ENCODE results near the gene GRK5.

The GRK5 gene

DNA sequence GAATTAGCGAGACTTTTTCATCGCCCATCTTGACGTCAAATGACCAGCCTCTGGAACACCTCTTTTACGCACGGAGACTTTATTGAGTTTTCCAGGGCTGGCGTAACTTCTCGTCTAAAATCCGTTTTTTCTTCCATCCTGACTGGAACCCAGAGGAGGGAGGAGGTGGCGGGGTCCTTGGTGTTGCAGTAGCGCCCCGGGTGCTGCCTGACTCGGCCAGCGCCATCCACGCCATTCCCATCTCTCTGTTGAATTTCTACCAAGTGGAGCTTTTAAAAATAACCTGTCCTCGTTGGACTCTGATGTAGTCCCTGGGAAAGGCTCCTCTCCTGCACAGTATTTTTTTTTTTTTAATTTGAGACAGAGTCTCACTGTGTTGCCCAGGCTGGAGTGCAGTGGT lies 179.3 kb downstream of the GRK5 start:
- Histone ChIP-seq H3K4me1 (ENCODE audit: control insufficient read depth in 5 of 5, insufficient read depth in 5 of 5, low read length in 5 of 5) (peaks cover 0 to 12% (median 1%) of the 10 kb centered on the region in 5 donors), H3K36me3 (ENCODE audit: control insufficient read depth in 5 of 5, insufficient read depth in 5 of 5, low read length in 5 of 5) (peaks cover 0 to 12% (median 5%) of the 10 kb centered on the region in 5 donors), H3K27ac (ENCODE audit: low read depth, low read length) (no peak overlapping the region)

GRCh38 chr10:119388849-119389345 lies 181.5 kb downstream of the GRK5 start:
- H3K27ac ChIP-seq (ENCODE audit: low read depth, low read length), result no peak overlapping the region
- H3K9ac ChIP-seq (ENCODE audit: low read length in 5 of 5), result no peak overlapping the region
- peaks cover 0 to 5% (median 4%) of the 10 kb centered on the region in 5 donors for H3K9me3 ChIP-seq (ENCODE audit: control insufficient read depth in 5 of 5, low read length in 5 of 5)
- H3K36me3 ChIP-seq (ENCODE audit: control insufficient read depth in 5 of 5, insufficient read depth in 5 of 5, low read length in 5 of 5), result peaks cover 0 to 8% (median 3%) of the 10 kb centered on the region in 5 donors
- H3K4me1 ChIP-seq (ENCODE audit: control insufficient read depth in 5 of 5, insufficient read depth in 5 of 5, low read length in 5 of 5), result peaks cover 0 to 9% (median 3%) of the 10 kb centered on the region in 5 donors
- H3K27me3 ChIP-seq (ENCODE audit: control insufficient read depth in 5 of 5, insufficient read depth in 4 of 5, low read length in 5 of 5), result no peaks in the 10 kb centered on the region
- H3K4me3 ChIP-seq (ENCODE audit: low read depth in 1 of 5, low read length in 5 of 5), result no peak overlapping the region

More for the DNA sequence above, 179.3 kb downstream of the GRK5 start:
- H3K27me3 ChIP-seq (ENCODE audit: control insufficient read depth in 5 of 5, insufficient read depth in 4 of 5, low read length in 5 of 5), result no peaks in the 10 kb centered on the region
- H3K9ac ChIP-seq (ENCODE audit: low read length in 5 of 5), result no peak overlapping the region
- peaks cover 0 to 5% (median 4%) of the 10 kb centered on the region in 5 donors for H3K9me3 ChIP-seq (ENCODE audit: control insufficient read depth in 5 of 5, low read length in 5 of 5)
- H3K4me3 ChIP-seq (ENCODE audit: low read depth in 1 of 5, low read length in 5 of 5), result no peak overlapping the region

DNA sequence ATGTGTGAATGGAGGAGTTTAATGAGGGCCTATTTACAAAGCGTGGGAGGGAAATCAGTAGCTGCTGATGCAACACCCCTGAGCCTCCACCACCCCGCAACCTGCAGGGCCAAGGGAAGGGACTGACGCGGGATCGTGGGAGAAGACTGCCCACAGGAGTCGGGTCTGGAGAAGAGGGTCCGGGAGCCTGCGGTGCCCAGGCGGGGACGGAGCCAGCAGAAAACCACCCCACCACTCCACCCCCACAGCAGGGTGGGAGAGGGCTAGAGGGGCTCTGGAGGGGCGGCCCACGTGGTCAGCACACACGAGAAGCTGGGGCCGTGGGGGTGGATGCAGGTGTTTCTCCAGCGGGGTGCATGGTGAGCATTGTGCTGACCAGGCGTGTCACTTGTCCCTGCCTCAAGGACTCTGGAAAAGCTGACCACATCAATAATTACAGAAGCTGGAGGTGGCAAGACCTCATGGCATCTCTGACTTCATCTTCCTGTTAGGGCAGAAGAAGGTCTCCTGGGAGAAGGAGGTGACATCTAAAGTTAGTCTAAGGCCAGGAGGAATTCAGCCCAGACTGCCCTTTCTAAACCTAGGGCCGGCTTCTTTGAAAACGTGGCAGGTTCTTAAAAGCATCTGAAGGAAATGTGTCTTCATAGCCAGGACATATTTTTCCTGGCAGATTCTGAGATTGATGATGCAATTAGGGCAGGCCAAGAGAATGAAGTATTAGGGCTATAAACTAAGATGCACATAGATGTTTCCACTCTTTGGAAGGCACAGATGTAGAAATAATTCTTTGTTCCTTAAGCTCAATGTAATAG lies 184.3 kb downstream of the GRK5 start:
- no peak overlapping the region for H3K27ac ChIP-seq (ENCODE audit: low read depth, low read length)
- no peak overlapping the region for H3K9ac ChIP-seq (ENCODE audit: low read length in 5 of 5)
- peaks cover 3 to 28% (median 18%) of the 10 kb centered on the region in 5 donors for H3K4me1 ChIP-seq (ENCODE audit: control insufficient read depth in 5 of 5, insufficient read depth in 5 of 5, low read length in 5 of 5)
- no peaks in the 10 kb centered on the region for H3K27me3 ChIP-seq (ENCODE audit: control insufficient read depth in 5 of 5, insufficient read depth in 4 of 5, low read length in 5 of 5)
- peaks cover 0 to 5% (median 4%) of the 10 kb centered on the region in 5 donors for H3K9me3 ChIP-seq (ENCODE audit: control insufficient read depth in 5 of 5, low read length in 5 of 5)
- H3K36me3 ChIP-seq (ENCODE audit: control insufficient read depth in 5 of 5, insufficient read depth in 5 of 5, low read length in 5 of 5), result peaks cover 0 to 5% (median under 1%) of the 10 kb centered on the region in 5 donors
- H3K4me3 ChIP-seq (ENCODE audit: low read depth in 1 of 5, low read length in 5 of 5), result no peak overlapping the region

- Histone ChIP-seq H3K27me3 (ENCODE audit: control insufficient read depth in 5 of 5, insufficient read depth in 4 of 5, low read length in 5 of 5) (no peaks in the 10 kb centered on the region), H3K27ac (ENCODE audit: low read depth, low read length) (no peak overlapping the region), H3K4me3 (ENCODE audit: low read depth in 1 of 5, low read length in 5 of 5) (no peak overlapping the region), H3K4me1 (ENCODE audit: control insufficient read depth in 5 of 5, insufficient read depth in 5 of 5, low read length in 5 of 5) (peaks cover 3 to 32% (median 18%) of the 10 kb centered on the region in 5 donors), H3K36me3 (ENCODE audit: control insufficient read depth in 5 of 5, insufficient read depth in 5 of 5, low read length in 5 of 5) (peaks cover 0 to 15% (median 7%) of the 10 kb centered on the region in 5 donors), H3K9me3 (ENCODE audit: control insufficient read depth in 5 of 5, low read length in 5 of 5) (peaks cover 0 to 5% (median 4%) of the 10 kb centered on the region in 5 donors), H3K9ac (ENCODE audit: low read length in 5 of 5) (no peak overlapping the region)
These were observed 185.6 kb downstream of the GRK5 start for GRCh38 chr10:119393019-119393418.

- Histone ChIP-seq H3K4me1 (ENCODE audit: control insufficient read depth in 5 of 5, insufficient read depth in 5 of 5, low read length in 5 of 5) (peaks cover 3 to 32% (median 21%) of the 10 kb centered on the region in 5 donors), H3K27ac (ENCODE audit: low read depth, low read length) (no peak overlapping the region), H3K27me3 (ENCODE audit: control insufficient read depth in 5 of 5, insufficient read depth in 4 of 5, low read length in 5 of 5) (no peaks in the 10 kb centered on the region)
These were observed 186.1 kb downstream of the GRK5 start for GRCh38 chr10:119393421-119393820.

DNA sequence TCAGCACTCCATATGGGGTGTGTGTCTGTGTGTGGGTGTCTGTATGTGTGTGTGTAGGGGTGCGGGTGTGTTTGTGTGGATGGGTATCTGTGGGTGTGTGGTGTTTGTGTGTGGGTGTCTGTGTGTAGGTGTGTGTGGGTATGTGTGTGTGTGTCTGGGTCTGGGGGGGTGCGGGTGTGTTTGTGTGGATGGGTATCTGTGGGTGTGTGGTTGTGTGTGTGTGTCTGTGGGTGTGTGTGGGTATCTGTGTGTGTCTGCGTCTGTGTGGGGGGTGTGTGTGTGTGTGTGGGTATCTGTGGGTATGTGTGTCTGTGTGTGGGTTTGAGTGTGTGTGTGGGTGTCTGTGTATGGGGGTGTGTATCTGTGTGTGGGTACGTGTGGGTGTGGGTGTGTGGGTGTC lies 186.5 kb downstream of the GRK5 start:
- Histone ChIP-seq H3K27me3 (ENCODE audit: control insufficient read depth in 5 of 5, insufficient read depth in 4 of 5, low read length in 5 of 5) (no peaks in the 10 kb centered on the region), H3K36me3 (ENCODE audit: control insufficient read depth in 5 of 5, insufficient read depth in 5 of 5, low read length in 5 of 5) (peaks cover 0 to 15% (median 7%) of the 10 kb centered on the region in 5 donors), H3K9me3 (ENCODE audit: control insufficient read depth in 5 of 5, low read length in 5 of 5) (peaks cover 0 to 2% (median under 1%) of the 10 kb centered on the region in 5 donors), H3K9ac (ENCODE audit: low read length in 5 of 5) (no peak overlapping the region), H3K4me3 (ENCODE audit: low read depth in 1 of 5, low read length in 5 of 5) (no peak overlapping the region), H3K4me1 (ENCODE audit: control insufficient read depth in 5 of 5, insufficient read depth in 5 of 5, low read length in 5 of 5) (peaks cover 3 to 34% (median 25%) of the 10 kb centered on the region in 5 donors), H3K27ac (ENCODE audit: low read depth, low read length) (no peak overlapping the region)

More at GRCh38 chr10:119393421-119393820, 186.1 kb downstream of the GRK5 start:
- H3K36me3 ChIP-seq (ENCODE audit: control insufficient read depth in 5 of 5, insufficient read depth in 5 of 5, low read length in 5 of 5), result peaks cover 0 to 15% (median 7%) of the 10 kb centered on the region in 5 donors
- no peak overlapping the region for H3K9ac ChIP-seq (ENCODE audit: low read length in 5 of 5)
- H3K9me3 ChIP-seq (ENCODE audit: control insufficient read depth in 5 of 5, low read length in 5 of 5), result peaks cover 0 to 5% (median 4%) of the 10 kb centered on the region in 5 donors
- H3K4me3 ChIP-seq (ENCODE audit: low read depth in 1 of 5, low read length in 5 of 5), result no peak overlapping the region

DNA sequence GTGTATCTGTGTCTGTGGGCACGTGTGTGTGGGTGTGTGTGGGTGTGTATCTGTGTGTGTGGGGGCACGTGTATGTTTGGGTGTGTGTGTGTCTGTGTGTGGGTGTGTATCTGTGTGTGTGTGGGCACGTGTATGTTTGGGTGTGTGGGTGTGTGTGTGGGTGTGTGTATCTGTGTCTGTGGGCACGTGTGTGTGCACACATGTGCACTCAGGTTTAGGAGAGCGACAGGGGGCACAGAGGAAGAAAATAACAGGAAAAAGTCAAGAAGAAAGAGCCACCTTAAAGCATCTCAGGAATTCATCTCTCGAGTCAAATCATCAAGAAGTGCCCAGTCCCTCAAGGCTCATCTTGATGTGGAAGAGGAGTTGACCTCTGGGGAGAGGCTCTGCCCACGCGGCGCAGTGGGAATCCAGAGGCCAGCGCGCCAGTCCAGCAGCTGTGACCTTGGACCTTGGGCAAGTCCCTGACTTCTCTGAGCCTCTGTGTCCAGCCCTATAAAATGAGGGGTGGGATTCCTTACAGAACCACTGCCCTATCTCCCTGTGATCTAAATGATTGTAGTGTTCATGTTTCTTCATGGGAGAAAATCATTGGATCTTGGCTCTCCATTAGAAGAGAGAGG lies 187.4 kb downstream of the GRK5 start:
- H3K36me3 ChIP-seq (ENCODE audit: control insufficient read depth in 5 of 5, insufficient read depth in 5 of 5, low read length in 5 of 5), result peaks cover 0 to 19% (median 10%) of the 10 kb centered on the region in 5 donors
- no peak overlapping the region for H3K4me3 ChIP-seq (ENCODE audit: low read depth in 1 of 5, low read length in 5 of 5)
- no peak overlapping the region for H3K27ac ChIP-seq (ENCODE audit: low read depth, low read length)
- H3K4me1 ChIP-seq (ENCODE audit: control insufficient read depth in 5 of 5, insufficient read depth in 5 of 5, low read length in 5 of 5), result peaks cover 3 to 35% (median 25%) of the 10 kb centered on the region in 5 donors
- no peak overlapping the region for H3K9ac ChIP-seq (ENCODE audit: low read length in 5 of 5)
- H3K9me3 ChIP-seq (ENCODE audit: control insufficient read depth in 5 of 5, low read length in 5 of 5), result no peaks in the 10 kb centered on the region
- no peaks in the 10 kb centered on the region for H3K27me3 ChIP-seq (ENCODE audit: control insufficient read depth in 5 of 5, insufficient read depth in 4 of 5, low read length in 5 of 5)

GRCh38 chr10:119395280-119396007 lies 188.1 kb downstream of the GRK5 start:
- Histone ChIP-seq H3K4me1 (ENCODE audit: control insufficient read depth in 5 of 5, insufficient read depth in 5 of 5, low read length in 5 of 5) (peaks cover 3 to 37% (median 25%) of the 10 kb centered on the region in 5 donors), H3K27ac (ENCODE audit: low read depth, low read length) (peak overlapping the region; percentile 46), H3K4me3 (ENCODE audit: low read depth in 1 of 5, low read length in 5 of 5) (no peak overlapping the region), H3K36me3 (ENCODE audit: control insufficient read depth in 5 of 5, insufficient read depth in 5 of 5, low read length in 5 of 5) (peaks cover 0 to 23% (median 11%) of the 10 kb centered on the region in 5 donors), H3K27me3 (ENCODE audit: control insufficient read depth in 5 of 5, insufficient read depth in 4 of 5, low read length in 5 of 5) (no peaks in the 10 kb centered on the region), H3K9ac (ENCODE audit: low read length in 5 of 5) (no peak overlapping the region), H3K9me3 (ENCODE audit: control insufficient read depth in 5 of 5, low read length in 5 of 5) (no peaks in the 10 kb centered on the region)

DNA sequence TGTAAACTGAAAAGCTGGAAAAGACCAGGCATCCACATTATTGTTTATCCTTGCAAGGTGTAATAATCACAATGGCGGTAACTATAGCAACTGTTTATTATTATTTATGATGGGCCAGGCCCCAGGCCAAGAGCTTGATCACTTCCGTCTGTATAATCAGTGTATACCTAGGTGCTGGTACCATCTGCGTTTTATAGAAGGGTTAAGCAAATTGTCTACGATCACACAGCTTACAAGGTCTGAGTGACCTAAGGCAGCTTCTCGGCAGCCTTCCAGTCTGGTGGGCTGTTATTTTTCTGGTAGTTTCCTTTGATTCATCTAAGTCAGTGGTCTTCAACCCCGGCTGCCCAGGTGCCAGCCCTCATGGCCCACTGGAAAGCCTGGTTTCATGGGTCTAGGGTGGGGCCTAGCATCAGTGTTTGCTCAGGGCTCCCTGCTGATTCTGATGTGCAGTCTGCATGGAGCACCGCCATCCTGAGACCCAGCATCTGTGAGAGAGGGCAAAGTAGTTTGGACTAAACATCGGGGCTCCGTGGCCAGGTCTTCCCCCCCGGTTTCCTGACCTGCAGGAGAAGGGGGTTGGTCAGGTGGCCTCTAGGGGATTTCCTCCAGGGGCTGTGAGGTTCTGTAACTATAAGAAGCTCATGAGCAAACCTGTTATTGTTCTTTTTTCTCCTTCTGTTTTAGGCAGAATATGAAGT lies 188.8 kb downstream of the GRK5 start:
- H3K27ac ChIP-seq (ENCODE audit: low read depth, low read length), result peak overlapping the region; percentile 46
- peaks cover 3 to 39% (median 29%) of the 10 kb centered on the region in 5 donors for H3K4me1 ChIP-seq (ENCODE audit: control insufficient read depth in 5 of 5, insufficient read depth in 5 of 5, low read length in 5 of 5)
- H3K36me3 ChIP-seq (ENCODE audit: control insufficient read depth in 5 of 5, insufficient read depth in 5 of 5, low read length in 5 of 5), result peaks cover 0 to 23% (median 11%) of the 10 kb centered on the region in 5 donors
- H3K4me3 ChIP-seq (ENCODE audit: low read depth in 1 of 5, low read length in 5 of 5), result no peak overlapping the region
- H3K9me3 ChIP-seq (ENCODE audit: control insufficient read depth in 5 of 5, low read length in 5 of 5), result no peaks in the 10 kb centered on the region
- no peaks in the 10 kb centered on the region for H3K27me3 ChIP-seq (ENCODE audit: control insufficient read depth in 5 of 5, insufficient read depth in 4 of 5, low read length in 5 of 5)
- no peak overlapping the region for H3K9ac ChIP-seq (ENCODE audit: low read length in 5 of 5)
